K562 (cell line): ENCODE data around the gene BTG2. TPM values are rescaled to one million over a fixed set of nuclear protein-coding genes. Genes with fewer than 3 reads are reported as not detected.
A peak's percentile ranks its signal among the peaks of the same experiment; 100 is the strongest.

Experiments
- CHCHD3 ChIP-seq: fragments of 250-450 bp; sonication (Bioruptor Pico); IDR thresholded peaks from 2 replicates; pipeline ENCODE4 v2.1.2; 2022; ENCODE audit warnings: mild to moderate bottlenecking
- DNMT1 ChIP-seq: fragments of 450-650 bp; IDR thresholded peaks from 2 replicates; pipeline ENCODE4 v1.6.1; 2016; ENCODE audit warnings: antibody characterized with exemption, mild to moderate bottlenecking
- FOXM1 ChIP-seq, 2 experiments: fragments of 450-650 bp in 1 of 2; sonication (generic) in 1 of 2; formaldehyde crosslinking in 1 of 2; IDR thresholded peaks; 2 replicates each; pipeline versions ENCODE4 v1.6.1 to v1.9.0; 2017 to 2022; ENCODE audit warnings: low read depth in 2 of 2, mild to moderate bottlenecking in 2 of 2, missing genetic modification reagents in 1 of 2, moderate library complexity in 1 of 2
- GTF2E2 ChIP-seq: fragments of 200-800 bp; sonication (Bioruptor generic); IDR thresholded peaks from 2 replicates; pipeline ENCODE4 v1.6.1; 2016; ENCODE audit warnings: missing genetic modification characterization, missing compliant biosample characterization
- JUND ChIP-seq, 2 experiments: IDR thresholded peaks; 2 replicates in 1 of 2; 3 replicates in 1 of 2; pipeline ENCODE4 v1.6.1; 2011; ENCODE audit warnings: borderline replicate concordance in 2 of 2, low read depth in 2 of 2, low read length in 2 of 2, improper control_type of control experiment in 1 of 2, missing biosample characterization in 1 of 2, missing genetic modification characterization in 1 of 2, missing genetic modification reagents in 1 of 2
- KDM5B ChIP-seq: fragments of 200-600 bp; sonication (generic); IDR thresholded peaks from 2 replicates; pipeline ENCODE4 v1.6.1; 2012; ENCODE audit warnings: low read depth, mild to moderate bottlenecking, moderate library complexity, low read length, control low read depth, inconsistent platforms; ENCODE audit not compliant: insufficient replicate concordance
- MBD2 ChIP-seq: sonication (generic); IDR thresholded peaks from 2 replicates; pipeline ENCODE4 v1.6.1; 2016; ENCODE audit warnings: low read depth, borderline replicate concordance
- MCM3 ChIP-seq: fragments of 450-650 bp; IDR thresholded peaks from 2 replicates; pipeline ENCODE4 v1.6.1; 2016
- MTA1 ChIP-seq: fragments of 450-650 bp; IDR thresholded peaks from 2 replicates; pipeline ENCODE4 v1.6.1; 2017; ENCODE audit warnings: borderline replicate concordance
- NCOA4 ChIP-seq: fragments of 450-650 bp; IDR thresholded peaks from 2 replicates; pipeline ENCODE4 v1.6.1; 2018; ENCODE audit warnings: mild to moderate bottlenecking; ENCODE audit not compliant: partially characterized antibody
- NCOA6 ChIP-seq: fragments of 450-650 bp; IDR thresholded peaks from 2 replicates; pipeline ENCODE4 v1.6.1; 2017; ENCODE audit warnings: mild to moderate bottlenecking
- NCOR1 ChIP-seq: fragments of 450-650 bp; IDR thresholded peaks from 2 replicates; pipeline ENCODE4 v1.6.1; 2016; ENCODE audit warnings: mild to moderate bottlenecking, moderate library complexity
- POLR3A ChIP-seq: IDR thresholded peaks from 2 replicates; pipeline ENCODE4 v1.6.1; 2011; ENCODE audit warnings: borderline replicate concordance, mild to moderate bottlenecking, moderate library complexity; ENCODE audit not compliant: insufficient read length, insufficient read depth; ENCODE audit errors: extremely low read depth
- RCOR1 ChIP-seq, 2 experiments: IDR thresholded peaks; 2 replicates each; pipeline ENCODE4 v1.6.1; 2012; ENCODE audit warnings: low read depth in 2 of 2, low read length in 2 of 2, borderline replicate concordance in 1 of 2, improper control_type of control experiment in 1 of 2
- RFX7 ChIP-seq: fragments of 250-450 bp; sonication (Bioruptor Pico); IDR thresholded peaks from 2 replicates; pipeline ENCODE4 v1.5.1; 2021; ENCODE audit warnings: mild to moderate bottlenecking
- ZEB2 ChIP-seq: fragments of 450-650 bp; IDR thresholded peaks from 2 replicates; pipeline ENCODE4 v1.6.1; 2016
- ZNF146 ChIP-seq: IDR thresholded peaks from one replicate; pipeline ENCODE4 v1.6.1; 2018; ENCODE audit warnings: missing compliant biosample characterization; ENCODE audit not compliant: unreplicated experiment
- ZNF431 ChIP-seq: sonication (generic); formaldehyde crosslinking; IDR thresholded peaks from 2 replicates; pipeline ENCODE4 v1.8.0; 2022; ENCODE audit warnings: mild to moderate bottlenecking, missing genetic modification reagents
- ZNF511 ChIP-seq: sonication (generic); formaldehyde crosslinking; IDR thresholded peaks from 2 replicates; pipeline ENCODE4 v1.8.0; 2022; ENCODE audit warnings: mild to moderate bottlenecking, missing genetic modification reagents
- ZNF512 ChIP-seq: IDR thresholded peaks from 2 replicates; pipeline ENCODE4 v1.6.1; 2016; ENCODE audit warnings: missing genetic modification characterization, missing compliant biosample characterization
- ZNF766 ChIP-seq: fragments of 200-800 bp; sonication (Bioruptor generic); conservative IDR thresholded peaks from 2 replicates; pipeline ENCODE4 v1.6.1; 2016; ENCODE audit warnings: missing genetic modification characterization, missing compliant biosample characterization
- ZSCAN29 ChIP-seq: fragments of 450-650 bp; IDR thresholded peaks from 2 replicates; pipeline ENCODE4 v1.6.1; 2017
- polyA plus RNA-seq, 8 experiments: library from polyadenylated mRNA; depleted of rRNA in 4 of 8; stranded (reverse) in 5 of 8; unstranded in 3 of 8; fragments of >200 nt; fragmentation: Nextera tagmentation in 2 of 8; fragmentation: Illumina TruSeq in 1 of 8; extraction: Ambion mirVana in 2 of 8; extraction: Trizol in 1 of 8; gene quantifications; 2 replicates each; pipeline versions ENCODE4 v1.2.1 to v1.2.3, GENCODE V29; 2011 to 2014; ENCODE audit warnings: inconsistent platforms in 1 of 8, missing spikeins in 1 of 8
- total RNA-seq, 7 experiments: library from RNA; depleted of rRNA in 6 of 7; stranded (reverse); fragments of >200 nt in 6 of 7; fragmentation: Illumina TruSeq in 2 of 7; extraction: Trizol in 2 of 7; gene quantifications; 2 replicates each; pipeline versions ENCODE4 v1.2.1 to v1.2.3, GENCODE V29; 2011 to 2021; ENCODE audit warnings: low replicate concordance in 1 of 7
- TF ChIP-seq, protein P1 (sequence below), 2 experiments: fragments of 450-650 bp; conservative IDR thresholded peaks; 2 replicates each; pipeline ENCODE4 v1.6.1; 2017; ENCODE audit warnings: mild to moderate bottlenecking in 2 of 2, moderate library complexity in 2 of 2
- TF ChIP-seq, protein P2 (sequence below): sonication (generic); formaldehyde crosslinking; IDR thresholded peaks from 2 replicates; pipeline ENCODE4 v1.8.0; 2022; ENCODE audit warnings: missing genetic modification reagents, mild to moderate bottlenecking, moderate library complexity, borderline replicate concordance

BTG2 gene
- total and polyA plus RNA-seq, 9 of the 15 experiments (the other 6 are each of a cell fraction or from before 2014, with no cell fraction given): 2.3 to 41.9 (median 8.7) TPM

GRCh38 chr1:203342192-203342940 lies 37.0 kb downstream of the BTG2 start (continued):
- no peak for TF ChIP-seq ZNF512 (tag)
- TF ChIP-seq KDM5B: no peak
- TF ChIP-seq RCOR1 (IDR thresholded peaks at IDR 0.05; ENCODE audit: borderline replicate concordance in 1 of 2, low read depth in 2 of 2, low read length in 2 of 2): peak in 1 of 2 experiments; percentile 60; a peak in 1 of 4 replicates
- TF ChIP-seq MCM3: no peak
- TF ChIP-seq JUND (IDR thresholded peaks at IDR 0.05; ENCODE audit: borderline replicate concordance, low read depth, low read length): 0 out of 2 replicates have a peak, but pooled peaks have one; percentile 35
- no peak; the same call in 2 of the 3 replicates for TF ChIP-seq JUND (tag; IDR thresholded peaks at IDR 0.05; ENCODE audit: borderline replicate concordance, low read depth, low read length)
- no peak for TF ChIP-seq DNMT1
- TF ChIP-seq POLR3A: no peak
- no peak for TF ChIP-seq ZNF431 (CRISPR knock-in tag)
- TF ChIP-seq ZNF766 (CRISPR knock-in tag): no peak
- no peak for TF ChIP-seq RFX7 (CRISPR knock-in tag)
- TF ChIP-seq NCOA4: no peak
- TF ChIP-seq ZSCAN29: no peak
- TF ChIP-seq CHCHD3 (CRISPR knock-in tag): no peak
- TF ChIP-seq GTF2E2 (tag): no peak
- no peak for TF ChIP-seq ZEB2
- TF ChIP-seq, protein P1, sequence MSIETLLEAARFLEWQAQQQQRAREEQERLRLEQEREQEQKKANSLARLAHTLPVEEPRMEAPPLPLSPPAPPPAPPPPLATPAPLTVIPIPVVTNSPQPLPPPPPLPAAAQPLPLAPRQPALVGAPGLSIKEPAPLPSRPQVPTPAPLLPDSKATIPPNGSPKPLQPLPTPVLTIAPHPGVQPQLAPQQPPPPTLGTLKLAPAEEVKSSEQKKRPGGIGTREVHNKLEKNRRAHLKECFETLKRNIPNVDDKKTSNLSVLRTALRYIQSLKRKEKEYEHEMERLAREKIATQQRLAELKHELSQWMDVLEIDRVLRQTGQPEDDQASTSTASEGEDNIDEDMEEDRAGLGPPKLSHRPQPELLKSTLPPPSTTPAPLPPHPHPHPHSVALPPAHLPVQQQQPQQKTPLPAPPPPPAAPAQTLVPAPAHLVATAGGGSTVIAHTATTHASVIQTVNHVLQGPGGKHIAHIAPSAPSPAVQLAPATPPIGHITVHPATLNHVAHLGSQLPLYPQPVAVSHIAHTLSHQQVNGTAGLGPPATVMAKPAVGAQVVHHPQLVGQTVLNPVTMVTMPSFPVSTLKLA (conservative IDR thresholded peaks at IDR 0.05): no peak
- TF ChIP-seq NCOA6: no peak
- 0 out of 2 replicates have a peak, but pooled peaks have one; percentile 39 for TF ChIP-seq ZNF511 (CRISPR knock-in tag)
- TF ChIP-seq MBD2: no peak
- TF ChIP-seq, protein P2, sequence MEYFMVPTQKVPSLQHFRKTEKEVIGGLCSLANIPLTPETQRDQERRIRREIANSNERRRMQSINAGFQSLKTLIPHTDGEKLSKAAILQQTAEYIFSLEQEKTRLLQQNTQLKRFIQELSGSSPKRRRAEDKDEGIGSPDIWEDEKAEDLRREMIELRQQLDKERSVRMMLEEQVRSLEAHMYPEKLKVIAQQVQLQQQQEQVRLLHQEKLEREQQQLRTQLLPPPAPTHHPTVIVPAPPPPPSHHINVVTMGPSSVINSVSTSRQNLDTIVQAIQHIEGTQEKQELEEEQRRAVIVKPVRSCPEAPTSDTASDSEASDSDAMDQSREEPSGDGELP (CRISPR knock-in tag): no peak; the same call in 1 of the 2 replicates
- no peak for TF ChIP-seq NCOR1
- TF ChIP-seq FOXM1 (IDR thresholded peaks at IDR 0.05; ENCODE audit: low read depth): no peak
- no peak for TF ChIP-seq FOXM1 (CRISPR knock-in tag; IDR thresholded peaks at IDR 0.05; ENCODE audit: low read depth)
- no peak for TF ChIP-seq ZNF146
- no peak for TF ChIP-seq MTA1
